K562 (cell line): ENCODE data around the gene CACNB2. TPM values are rescaled to one million over a fixed set of nuclear protein-coding genes. Genes with fewer than 3 reads are reported as not detected.
A peak's percentile ranks its signal among the peaks of the same experiment; 100 is the strongest.

Experiments
- ATAC-seq: fragments of 200-7000 bp; cut with Tn5 transposase; 3 replicates; pipeline ENCODE4 v1.9.1; 2020; ENCODE audit warnings: moderate library complexity
- BruUV-seq: library from RNA; stranded (reverse); fragments of 400-500 nt; replicated peaks from 2 replicates; lab custom pipeline; 2021; lab: Mats Ljungman, UMichigan
- CTCF ChIA-PET: fragments of 300-600 bp; formaldehyde crosslinking; extraction: SDS; loops from one replicate; lab custom pipeline; 2021; ENCODE audit warnings: low intra/inter-chr PET ratio; lab: Yijun Ruan, JAX
- POLR2A ChIA-PET: fragments of 300-600, 350-650 bp; sonication (Branson Sonifier 250); formaldehyde crosslinking; extraction: SDS; loops from one replicate; lab custom pipeline; 2021; ENCODE audit warnings: antibody characterized with exemption, inconsistent platforms; lab: Yijun Ruan, JAX
- DNase-seq, 4 experiments: peaks; one replicate each; pipeline versions ENCODE4 v3.0.0 to v3.0.0-alpha.2; 2011 to 2018; ENCODE audit warnings: low spot score in 3 of 4, mixed read lengths in 3 of 4; ENCODE audit errors: extremely low read depth in 1 of 4
- FAIRE-seq: peaks from 2 replicates; lab custom pipeline; 2011; peaks lifted over from hg19 to GRCh38; lab: Jason Lieb, UNC
- H2AFZ ChIP-seq: 2 replicates; pipeline ENCODE4 v1.6.0; 2011; ENCODE audit warnings: low read depth, low read length, control low read depth, inconsistent platforms
- H3K27ac ChIP-seq: fragments of 200-600 bp; 3 replicates; pipeline ENCODE4 v1.8.0; 2011; ENCODE audit warnings: low read depth, mild to moderate bottlenecking, control low read depth, inconsistent platforms, low read length, moderate library complexity, mixed read lengths; ENCODE audit errors: extremely low read depth
- H3K27me3 ChIP-seq, 2 experiments: fragments of 300-600 bp in 1 of 2; 2 replicates in 1 of 2; 3 replicates in 1 of 2; pipeline versions ENCODE4 v1.6.0 to v1.8.0; 2011; ENCODE audit warnings: inconsistent platforms in 2 of 2, low read length in 2 of 2, mild to moderate bottlenecking in 1 of 2, mixed read lengths in 1 of 2, moderate library complexity in 1 of 2; ENCODE audit not compliant: control insufficient read depth in 2 of 2, insufficient read depth in 2 of 2
- H3K36me3 ChIP-seq: fragments of 300-600 bp; 3 replicates; pipeline ENCODE4 v1.8.0; 2011; ENCODE audit warnings: mild to moderate bottlenecking, low read length, inconsistent platforms; ENCODE audit not compliant: control insufficient read depth, insufficient read depth
- H3K4me1 ChIP-seq, 2 experiments: fragments of 200-600 bp in 1 of 2; replicated peaks in 1 of 2; 2 replicates in 1 of 2; 3 replicates in 1 of 2; pipeline versions ENCODE4 v1.5.1 to v1.8.0; 2011; ENCODE audit warnings: inconsistent platforms in 2 of 2, low read length in 2 of 2, mild to moderate bottlenecking in 1 of 2, mixed read lengths in 1 of 2, moderate library complexity in 1 of 2; ENCODE audit not compliant: control insufficient read depth in 2 of 2, insufficient read depth in 2 of 2
- H3K4me2 ChIP-seq: 2 replicates; pipeline ENCODE4 v1.6.1; 2011; ENCODE audit warnings: low read length, control low read depth, inconsistent platforms, mixed read lengths; ENCODE audit not compliant: insufficient read depth
- H3K4me3 ChIP-seq: fragments of 200-600 bp; sonication (generic), shearing (Covaris generic); 2 replicates; pipeline ENCODE4 v1.5.1; 2016; ENCODE audit warnings: control low read depth, inconsistent platforms
- H3K79me2 ChIP-seq: fragments of 200-600 bp; 3 replicates; pipeline ENCODE4 v1.8.0; 2011; ENCODE audit warnings: low read length, inconsistent platforms; ENCODE audit not compliant: control insufficient read depth, insufficient read depth
- H3K9ac ChIP-seq, 2 experiments: 2 replicates each; pipeline versions ENCODE4 v1.6.0 to v1.6.1; 2011; ENCODE audit warnings: low read depth in 2 of 2, low read length in 2 of 2, control low read depth in 1 of 2, inconsistent platforms in 1 of 2, mild to moderate bottlenecking in 1 of 2, mixed read lengths in 1 of 2; ENCODE audit not compliant: insufficient read depth in 1 of 2
- H3K9me1 ChIP-seq: one replicate; pipeline ENCODE4 v1.6.0; 2011; ENCODE audit warnings: inconsistent platforms, mild to moderate bottlenecking, low read length, moderate library complexity; ENCODE audit not compliant: control insufficient read depth, insufficient read depth
- H3K9me3 ChIP-seq: replicated peaks from 2 replicates; pipeline ENCODE4 v1.5.1; 2011; ENCODE audit warnings: low read depth, low read length, inconsistent platforms; ENCODE audit not compliant: control insufficient read depth, insufficient read depth
- H4K20me1 ChIP-seq: replicated peaks from 2 replicates; pipeline ENCODE4 v1.6.1; 2011; ENCODE audit warnings: low read length, inconsistent platforms, mixed read lengths; ENCODE audit not compliant: control insufficient read depth, insufficient read depth
- CLOCK ChIP-seq: fragments of 250-450 bp; sonication (Bioruptor Pico); IDR thresholded peaks from 2 replicates; pipeline ENCODE4 v1.4.0; 2020; ENCODE audit warnings: mild to moderate bottlenecking, moderate library complexity, borderline replicate concordance
- MCM7 ChIP-seq, 2 experiments: fragments of 450-650 bp; IDR thresholded peaks; 2 replicates each; pipeline ENCODE4 v1.6.1; 2016 to 2018
- SPI1 ChIP-seq: IDR thresholded peaks from 2 replicates; pipeline ENCODE4 v1.6.1; 2011; ENCODE audit warnings: low read depth, low read length, control low read depth, borderline replicate concordance
- WGBS: fragments of 100-300 bp; shearing (Covaris generic); methylation state at CpG from one replicate; pipeline ENCODE4 v1.1.6; 2016; ENCODE audit warnings: low coverage, mixed read lengths; ENCODE audit not compliant: insufficient coverage; ENCODE audit errors: missing lambda C conversion rate; 5-methylcytosine and 5-hydroxymethylcytosine counted together
- in situ Hi-C: fragments of 300-500 bp; cut with MboI; formaldehyde crosslinking; loops from 4 replicates; pipeline ENCODE4 v1.15.0; 2018; ENCODE audit warnings: inconsistent platforms, mixed read lengths
- intact Hi-C: fragments of 100-400 bp; cut with micrococcal nuclease; formaldehyde crosslinking; loops from 2 replicates; pipeline ENCODE4 v1.14.2; 2022
- polyA plus RNA-seq, 8 experiments: library from polyadenylated mRNA; depleted of rRNA in 4 of 8; stranded (reverse) in 5 of 8; unstranded in 3 of 8; fragments of >200 nt; fragmentation: Nextera tagmentation in 2 of 8; fragmentation: Illumina TruSeq in 1 of 8; extraction: Ambion mirVana in 2 of 8; extraction: Trizol in 1 of 8; gene quantifications; 2 replicates each; pipeline versions ENCODE4 v1.2.1 to v1.2.3, GENCODE V29; 2011 to 2014; ENCODE audit warnings: inconsistent platforms in 1 of 8, missing spikeins in 1 of 8
- total RNA-seq, 7 experiments: library from RNA; depleted of rRNA in 6 of 7; stranded (reverse); fragments of >200 nt in 6 of 7; fragmentation: Illumina TruSeq in 2 of 7; extraction: Trizol in 2 of 7; gene quantifications; 2 replicates each; pipeline versions ENCODE4 v1.2.1 to v1.2.3, GENCODE V29; 2011 to 2021; ENCODE audit warnings: low replicate concordance in 1 of 7
- TF ChIP-seq, protein P1 (sequence below): fragments of 450-650 bp; IDR thresholded peaks from 2 replicates; pipeline ENCODE4 v1.6.1; 2018; ENCODE audit not compliant: partially characterized antibody

Gene CACNB2
- total and polyA plus RNA-seq, 9 of the 15 experiments (the other 6 are each of a cell fraction or from before 2014, with no cell fraction given): 1.8 to 2.2 TPM; not detected in 7

GRCh38 chr10:18479502-18479901 is 339.3 kb downstream of the CACNB2 start:
- POLR2A ChIA-PET: no interaction called here
- Histone ChIP-seq H3K4me1 (no peaks in the 10 kb centered on the region), H3K4me2 (no peak overlapping the region), H3K9ac (no peak overlapping the region)
- BruUV-seq: no TSS peak
- no peak for ATAC-seq
- TF ChIP-seq, protein P1, sequence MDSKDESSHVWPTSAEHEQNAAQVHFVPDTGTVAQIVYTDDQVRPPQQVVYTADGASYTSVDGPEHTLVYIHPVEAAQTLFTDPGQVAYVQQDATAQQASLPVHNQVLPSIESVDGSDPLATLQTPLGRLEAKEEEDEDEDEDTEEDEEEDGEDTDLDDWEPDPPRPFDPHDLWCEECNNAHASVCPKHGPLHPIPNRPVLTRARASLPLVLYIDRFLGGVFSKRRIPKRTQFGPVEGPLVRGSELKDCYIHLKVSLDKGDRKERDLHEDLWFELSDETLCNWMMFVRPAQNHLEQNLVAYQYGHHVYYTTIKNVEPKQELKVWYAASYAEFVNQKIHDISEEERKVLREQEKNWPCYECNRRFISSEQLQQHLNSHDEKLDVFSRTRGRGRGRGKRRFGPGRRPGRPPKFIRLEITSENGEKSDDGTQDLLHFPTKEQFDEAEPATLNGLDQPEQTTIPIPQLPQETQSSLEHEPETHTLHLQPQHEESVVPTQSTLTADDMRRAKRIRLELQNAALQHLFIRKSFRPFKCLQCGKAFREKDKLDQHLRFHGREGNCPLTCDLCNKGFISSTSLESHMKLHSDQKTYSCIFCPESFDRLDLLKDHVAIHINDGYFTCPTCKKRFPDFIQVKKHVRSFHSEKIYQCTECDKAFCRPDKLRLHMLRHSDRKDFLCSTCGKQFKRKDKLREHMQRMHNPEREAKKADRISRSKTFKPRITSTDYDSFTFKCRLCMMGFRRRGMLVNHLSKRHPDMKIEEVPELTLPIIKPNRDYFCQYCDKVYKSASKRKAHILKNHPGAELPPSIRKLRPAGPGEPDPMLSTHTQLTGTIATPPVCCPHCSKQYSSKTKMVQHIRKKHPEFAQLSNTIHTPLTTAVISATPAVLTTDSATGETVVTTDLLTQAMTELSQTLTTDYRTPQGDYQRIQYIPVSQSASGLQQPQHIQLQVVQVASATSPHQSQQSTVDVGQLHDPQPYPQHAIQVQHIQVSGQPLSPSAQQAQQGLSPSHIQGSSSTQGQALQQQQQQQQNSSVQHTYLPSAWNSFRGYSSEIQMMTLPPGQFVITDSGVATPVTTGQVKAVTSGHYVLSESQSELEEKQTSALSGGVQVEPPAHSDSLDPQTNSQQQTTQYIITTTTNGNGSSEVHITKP: peak; percentile 66
- TF ChIP-seq SPI1: no peak
- TF ChIP-seq CLOCK (CRISPR knock-in tag): no peak
- TF ChIP-seq MCM7 (IDR thresholded peaks at IDR 0.05): no peak
- TF ChIP-seq, all 486 proteins: peak for 1
- H3K4me3 ChIP-seq: no peak overlapping the region
- no peak overlapping the region for H3K27ac ChIP-seq
- no peaks in the 10 kb centered on the region for H3K9me1 ChIP-seq
- peaks cover 4 to 6% of the 10 kb centered on the region in 2 experiments; a peak in 3 of 5 replicates for H3K27me3 ChIP-seq
- no peaks in the 10 kb centered on the region for H3K79me2 ChIP-seq
- intact Hi-C loops: no loop called here
- DNase-seq: no peak
- H4K20me1 ChIP-seq: no peaks in the 10 kb centered on the region
- in situ Hi-C loops: no loop called here
- 0% methylated on average over 6 of the region's 6 CpGs for WGBS
- no peaks in the 10 kb centered on the region for H3K36me3 ChIP-seq
- H2AFZ ChIP-seq: no peak overlapping the region
- no peak for FAIRE-seq
- no peaks in the 10 kb centered on the region for H3K9me3 ChIP-seq
- CTCF ChIA-PET: no interaction called here
